ENCODE results near the gene WSCD2. TPM values are rescaled to one million over a fixed set of nuclear protein-coding genes. Genes with fewer than 3 reads are reported as not detected.
A peak's percentile ranks its signal among the peaks of the same experiment; 100 is the strongest.
"Not testable (repeated sequence)": the region's sequence is repeated elsewhere in the genome, so short reads cannot be mapped to it uniquely, and the experiment has no call there.

The WSCD2 gene
- total and polyA plus RNA-seq, 9 donors = 0.57 to 3.7 (median 1.9) TPM

GRCh38 chr12:108204117-108204987 is 75.3 kb downstream of the WSCD2 start:
- Histone ChIP-seq H3K27ac (ENCODE audit: low read length) (no peak overlapping the region), H3K36me3 (ENCODE audit: control insufficient read depth, insufficient read depth, low read length) (no peaks in the 10 kb centered on the region), H3K4me1 (ENCODE audit: control insufficient read depth, insufficient read depth, low read length) (no peaks in the 10 kb centered on the region), H3K4me3 (ENCODE audit: low read length) (no peak overlapping the region), H3K9me3 (replicated peaks; ENCODE audit: control insufficient read depth, low read depth, low read length) (no peaks in the 10 kb centered on the region), H3K27me3 (ENCODE audit: control insufficient read depth, insufficient read depth, low read length) (no peaks in the 10 kb centered on the region)
- no peak for DNase-seq
- WGBS (ENCODE audit: insufficient coverage) = 61% methylated on average over 6 of the region's 9 CpGs

- no peaks in the 10 kb centered on the region for H3K36me3 ChIP-seq (ENCODE audit: control insufficient read depth, insufficient read depth, low read length)
- DNase-seq = no peak
- H3K4me3 ChIP-seq (ENCODE audit: low read length) = no peak overlapping the region
- H3K27ac ChIP-seq (ENCODE audit: low read length) = no peak overlapping the region
- 67% methylated on average over 1 of the region's 1 CpG for WGBS (ENCODE audit: insufficient coverage)
- no peaks in the 10 kb centered on the region for H3K4me1 ChIP-seq (ENCODE audit: control insufficient read depth, insufficient read depth, low read length)
- H3K27me3 ChIP-seq (ENCODE audit: control insufficient read depth, insufficient read depth, low read length) = no peaks in the 10 kb centered on the region
- H3K9me3 ChIP-seq (replicated peaks; ENCODE audit: control insufficient read depth, low read depth, low read length) = no peaks in the 10 kb centered on the region
Measured at GRCh38 chr12:108205864-108206263, 76.8 kb downstream of the WSCD2 start.

GRCh38 chr12:108207791-108208730 is 79.0 kb downstream of the WSCD2 start:
- Histone ChIP-seq H3K36me3 (ENCODE audit: control insufficient read depth, insufficient read depth, low read length) (no peaks in the 10 kb centered on the region), H3K4me1 (ENCODE audit: control insufficient read depth, insufficient read depth, low read length) (no peaks in the 10 kb centered on the region), H3K9me3 (replicated peaks; ENCODE audit: control insufficient read depth, low read depth, low read length) (no peaks in the 10 kb centered on the region), H3K4me3 (ENCODE audit: low read length) (no peak overlapping the region), H3K27ac (ENCODE audit: low read length) (no peak overlapping the region), H3K27me3 (ENCODE audit: control insufficient read depth, insufficient read depth, low read length) (no peaks in the 10 kb centered on the region)
- WGBS (ENCODE audit: insufficient coverage) = 46% methylated on average over 3 of the region's 3 CpGs
- DNase-seq = no peak

- no peaks in the 10 kb centered on the region for H3K27me3 ChIP-seq (ENCODE audit: control insufficient read depth, insufficient read depth, low read length)
- WGBS (ENCODE audit: insufficient coverage) = 88% methylated on average over 22 of the region's 22 CpGs
- no peak for DNase-seq
- H3K4me1 ChIP-seq (ENCODE audit: control insufficient read depth, insufficient read depth, low read length) = no peaks in the 10 kb centered on the region
- no peaks in the 10 kb centered on the region for H3K36me3 ChIP-seq (ENCODE audit: control insufficient read depth, insufficient read depth, low read length)
- H3K9me3 ChIP-seq (replicated peaks; ENCODE audit: control insufficient read depth, low read depth, low read length) = no peaks in the 10 kb centered on the region
- H3K27ac ChIP-seq (ENCODE audit: low read length) = no peak overlapping the region
- H3K4me3 ChIP-seq (ENCODE audit: low read length) = no peak overlapping the region
Measured at GRCh38 chr12:108210001-108210400, 80.9 kb downstream of the WSCD2 start.

- H3K36me3 ChIP-seq (ENCODE audit: control insufficient read depth, insufficient read depth, low read length) = no peaks in the 10 kb centered on the region
- H3K27me3 ChIP-seq (ENCODE audit: control insufficient read depth, insufficient read depth, low read length) = no peaks in the 10 kb centered on the region
- WGBS (ENCODE audit: insufficient coverage) = 0% methylated on average over 1 of the region's 2 CpGs
- no peak overlapping the region for H3K27ac ChIP-seq (ENCODE audit: low read length)
- H3K9me3 ChIP-seq (replicated peaks; ENCODE audit: control insufficient read depth, low read depth, low read length) = no peaks in the 10 kb centered on the region
- no peak for DNase-seq
- no peak overlapping the region for H3K4me3 ChIP-seq (ENCODE audit: low read length)
- H3K4me1 ChIP-seq (ENCODE audit: control insufficient read depth, insufficient read depth, low read length) = no peaks in the 10 kb centered on the region
Measured at GRCh38 chr12:108211157-108211556, 82.1 kb downstream of the WSCD2 start.

- no peaks in the 10 kb centered on the region for H3K9me3 ChIP-seq (replicated peaks; ENCODE audit: control insufficient read depth, low read depth, low read length)
- WGBS (ENCODE audit: insufficient coverage) = 59% methylated on average over 3 of the region's 6 CpGs
- H3K36me3 ChIP-seq (ENCODE audit: control insufficient read depth, insufficient read depth, low read length) = no peaks in the 10 kb centered on the region
- H3K4me1 ChIP-seq (ENCODE audit: control insufficient read depth, insufficient read depth, low read length) = no peaks in the 10 kb centered on the region
- H3K27ac ChIP-seq (ENCODE audit: low read length) = no peak overlapping the region
- H3K27me3 ChIP-seq (ENCODE audit: control insufficient read depth, insufficient read depth, low read length) = no peaks in the 10 kb centered on the region
- no peak for DNase-seq
- H3K4me3 ChIP-seq (ENCODE audit: low read length) = no peak overlapping the region
Measured at GRCh38 chr12:108213871-108214445, 84.9 kb downstream of the WSCD2 start.

- Histone ChIP-seq H3K27ac (ENCODE audit: low read length) (no peak overlapping the region), H3K27me3 (ENCODE audit: control insufficient read depth, insufficient read depth, low read length) (no peaks in the 10 kb centered on the region), H3K4me1 (ENCODE audit: control insufficient read depth, insufficient read depth, low read length) (no peaks in the 10 kb centered on the region), H3K4me3 (ENCODE audit: low read length) (no peak overlapping the region), H3K36me3 (ENCODE audit: control insufficient read depth, insufficient read depth, low read length) (no peaks in the 10 kb centered on the region), H3K9me3 (replicated peaks; ENCODE audit: control insufficient read depth, low read depth, low read length) (no peaks in the 10 kb centered on the region)
- peak; percentile 52 for DNase-seq
- WGBS (ENCODE audit: insufficient coverage) = 47% methylated on average over 3 of the region's 4 CpGs
Measured at GRCh38 chr12:108214486-108214885, 85.4 kb downstream of the WSCD2 start.

- Histone ChIP-seq H3K9me3 (replicated peaks; ENCODE audit: control insufficient read depth, low read depth, low read length) (no peaks in the 10 kb centered on the region), H3K36me3 (ENCODE audit: control insufficient read depth, insufficient read depth, low read length) (no peaks in the 10 kb centered on the region), H3K4me1 (ENCODE audit: control insufficient read depth, insufficient read depth, low read length) (no peaks in the 10 kb centered on the region), H3K27ac (ENCODE audit: low read length) (no peak overlapping the region), H3K27me3 (ENCODE audit: control insufficient read depth, insufficient read depth, low read length) (no peaks in the 10 kb centered on the region), H3K4me3 (ENCODE audit: low read length) (no peak overlapping the region)
- no peak for DNase-seq
- WGBS (ENCODE audit: insufficient coverage) = 73% methylated on average over 2 of the region's 3 CpGs
Measured at GRCh38 chr12:108215458-108215857, 86.4 kb downstream of the WSCD2 start.

GRCh38 chr12:108218921-108219320 is 89.8 kb downstream of the WSCD2 start:
- Histone ChIP-seq H3K9me3 (replicated peaks; ENCODE audit: control insufficient read depth, low read depth, low read length) (no peaks in the 10 kb centered on the region), H3K4me3 (ENCODE audit: low read length) (no peak overlapping the region), H3K36me3 (ENCODE audit: control insufficient read depth, insufficient read depth, low read length) (no peaks in the 10 kb centered on the region), H3K27ac (ENCODE audit: low read length) (no peak overlapping the region), H3K4me1 (ENCODE audit: control insufficient read depth, insufficient read depth, low read length) (no peaks in the 10 kb centered on the region), H3K27me3 (ENCODE audit: control insufficient read depth, insufficient read depth, low read length) (peaks cover 2% of the 10 kb centered on the region)
- 17% methylated on average over 3 of the region's 3 CpGs for WGBS (ENCODE audit: insufficient coverage)
- DNase-seq = no peak

- not testable (repeated sequence) for H3K36me3 ChIP-seq (ENCODE audit: control insufficient read depth, insufficient read depth, low read length); H3K4me1 ChIP-seq (ENCODE audit: control insufficient read depth, insufficient read depth, low read length); H3K27ac ChIP-seq (ENCODE audit: low read length); DNase-seq; H3K9me3 ChIP-seq (replicated peaks; ENCODE audit: control insufficient read depth, low read depth, low read length); H3K27me3 ChIP-seq (ENCODE audit: control insufficient read depth, insufficient read depth, low read length); H3K4me3 ChIP-seq (ENCODE audit: low read length)
- 80% methylated on average over 1 of the region's 2 CpGs for whole genome bisulfite sequencing (ENCODE audit: insufficient coverage)
Measured at GRCh38 chr12:108225101-108225500, 96.0 kb downstream of the WSCD2 start.
